Fibroblast of skin of left quadriceps (primary cell): ENCODE data around the gene CCT6B.
A peak's percentile ranks its signal among the peaks of the same experiment; 100 is the strongest.
"Not testable (repeated sequence)": the region's sequence is repeated elsewhere in the genome, so short reads cannot be mapped to it uniquely, and the experiment has no call there.

Experiments
- DNase-seq, 2 experiments: peaks; one replicate each; pipeline ENCODE4 v3.0.0-alpha.2; 2013; ENCODE audit warnings: low read depth in 2 of 2

CCT6B gene

GRCh38 chr17:34961093-34961911, at the start of gene CCT6B, which contains the start of gene ZNF830:
CCT6B (minus strand) TSS chr17:34961460; CDS start chr17:34961393, 67 bp downstream.
ZNF830 (plus strand) TSS chr17:34961540; CDS start chr17:34961567, 27 bp downstream.
- DNase-seq = peak; percentile 88

- DNase-seq = no peak
Observed at GRCh38 chr17:35010093-35010492, 48.8 kb upstream of the CCT6B start.

GRCh38 chr17:35006961-35007360, 45.7 kb upstream of the CCT6B start:
- DNase-seq = no peak

GRCh38 chr17:35006345-35006744, 45.1 kb upstream of the CCT6B start:
- DNase-seq = no peak

GRCh38 chr17:35003778-35004177, 42.5 kb upstream of the CCT6B start:
- no peak for DNase-seq

- no peak for DNase-seq
Observed at GRCh38 chr17:35002876-35003551, 41.8 kb upstream of the CCT6B start.

- no peak for DNase-seq
Observed at GRCh38 chr17:35001549-35001948, 40.3 kb upstream of the CCT6B start.

- not testable (repeated sequence) for DNase-seq
Observed at GRCh38 chr17:35000965-35001364, 39.7 kb upstream of the CCT6B start.

GRCh38 chr17:34999456-34999855, 38.2 kb upstream of the CCT6B start:
- no peak for DNase-seq

- peak in 1 of 2 experiments; percentile 35 for DNase-seq
Observed at GRCh38 chr17:34998205-34998604, 36.9 kb upstream of the CCT6B start.

GRCh38 chr17:34997355-34997862, 36.1 kb upstream of the CCT6B start:
- DNase-seq = peak; percentile 73

- DNase-seq = no peak
Observed at GRCh38 chr17:34996422-34997285, 35.4 kb upstream of the CCT6B start.

GRCh38 chr17:34993031-34993430, 31.8 kb upstream of the CCT6B start:
- no peak for DNase-seq

- DNase-seq = no peak
Observed at GRCh38 chr17:34991606-34992005, 30.3 kb upstream of the CCT6B start.

GRCh38 chr17:34990921-34991365, 29.7 kb upstream of the CCT6B start:
- no peak for DNase-seq

- no peak for DNase-seq
Observed at GRCh38 chr17:34989473-34989872, 28.2 kb upstream of the CCT6B start.

GRCh38 chr17:34988644-34989043, 27.4 kb upstream of the CCT6B start:
- DNase-seq = no peak

- DNase-seq = no peak
Observed at GRCh38 chr17:34987232-34987631, 26.0 kb upstream of the CCT6B start.

- peak in 1 of 2 experiments; percentile 15 for DNase-seq
Observed at GRCh38 chr17:34981538-34982241, 20.4 kb upstream of the CCT6B start.

GRCh38 chr17:34980681-34981537, 19.6 kb upstream of the CCT6B start:
- DNase-seq = peak; percentile 62 to 69
